HG02642 (cell line): ENCODE measurements around the gene CPB2.

Experiments
- ATAC-seq: cut with Tn5 transposase; IDR thresholded peaks from one replicate; pipeline ENCODE4 v1.9.1; 2021; ENCODE audit warnings: mild to moderate bottlenecking; ENCODE audit not compliant: unreplicated experiment, poor library complexity

The CPB2 gene, protein sequence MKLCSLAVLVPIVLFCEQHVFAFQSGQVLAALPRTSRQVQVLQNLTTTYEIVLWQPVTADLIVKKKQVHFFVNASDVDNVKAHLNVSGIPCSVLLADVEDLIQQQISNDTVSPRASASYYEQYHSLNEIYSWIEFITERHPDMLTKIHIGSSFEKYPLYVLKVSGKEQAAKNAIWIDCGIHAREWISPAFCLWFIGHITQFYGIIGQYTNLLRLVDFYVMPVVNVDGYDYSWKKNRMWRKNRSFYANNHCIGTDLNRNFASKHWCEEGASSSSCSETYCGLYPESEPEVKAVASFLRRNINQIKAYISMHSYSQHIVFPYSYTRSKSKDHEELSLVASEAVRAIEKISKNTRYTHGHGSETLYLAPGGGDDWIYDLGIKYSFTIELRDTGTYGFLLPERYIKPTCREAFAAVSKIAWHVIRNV

DNA sequence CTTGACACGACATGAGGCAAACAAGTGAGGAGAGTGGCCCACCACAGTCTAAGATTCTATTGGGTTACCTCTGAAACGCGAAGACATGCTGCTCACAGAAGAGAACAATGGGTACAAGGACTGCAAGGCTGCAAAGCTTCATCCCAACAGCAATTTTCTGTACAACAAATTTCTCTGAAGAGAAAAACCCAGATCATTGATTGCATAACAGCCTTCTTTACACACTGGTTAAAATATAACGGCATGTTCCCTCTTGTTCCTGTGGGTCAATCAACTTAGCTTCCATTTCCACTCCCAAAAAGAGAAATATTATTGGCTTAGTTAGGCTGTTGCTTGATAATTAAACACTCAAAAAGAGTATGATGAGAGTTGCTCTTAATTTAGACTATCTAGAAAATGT, at the start of gene CPB2:
Gene CPB2, minus strand, starts transcription at position 166 of the 400 bp plus-strand sequence. Its CDS starts 24 bp downstream, at position 142.
- no peak for ATAC-seq

DNA sequence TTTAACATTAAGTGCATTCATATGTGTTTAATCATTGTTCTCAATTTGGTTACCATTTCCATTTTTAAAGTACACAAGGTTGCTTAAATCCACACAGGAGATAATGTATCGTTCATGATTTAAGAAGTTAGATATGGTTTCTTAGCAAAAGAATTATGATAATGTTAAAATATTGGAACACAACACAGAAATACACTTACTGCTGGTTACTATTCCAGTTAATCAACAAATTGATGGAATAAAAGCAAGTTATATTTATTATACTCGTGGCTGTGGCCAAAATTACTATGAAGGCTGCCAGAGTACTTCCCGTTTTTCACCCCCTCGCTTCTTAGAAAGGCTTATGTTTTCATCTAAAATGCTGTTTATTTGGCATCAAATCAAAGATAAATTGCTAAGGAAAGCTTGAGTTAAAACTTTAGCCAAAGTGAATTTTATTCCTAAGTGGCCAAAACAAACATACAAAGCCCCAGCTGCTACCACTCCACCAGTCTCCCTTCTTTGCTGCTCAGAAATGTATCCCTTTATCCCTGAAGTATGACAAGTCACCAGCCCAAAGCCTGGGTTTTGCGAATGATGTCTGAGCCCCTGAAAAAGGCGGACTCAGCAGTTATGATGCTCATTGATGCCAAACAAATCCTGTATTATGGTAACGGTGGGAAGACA, 49.4 kb upstream of the CPB2 start:
- ATAC-seq: no peak

DNA sequence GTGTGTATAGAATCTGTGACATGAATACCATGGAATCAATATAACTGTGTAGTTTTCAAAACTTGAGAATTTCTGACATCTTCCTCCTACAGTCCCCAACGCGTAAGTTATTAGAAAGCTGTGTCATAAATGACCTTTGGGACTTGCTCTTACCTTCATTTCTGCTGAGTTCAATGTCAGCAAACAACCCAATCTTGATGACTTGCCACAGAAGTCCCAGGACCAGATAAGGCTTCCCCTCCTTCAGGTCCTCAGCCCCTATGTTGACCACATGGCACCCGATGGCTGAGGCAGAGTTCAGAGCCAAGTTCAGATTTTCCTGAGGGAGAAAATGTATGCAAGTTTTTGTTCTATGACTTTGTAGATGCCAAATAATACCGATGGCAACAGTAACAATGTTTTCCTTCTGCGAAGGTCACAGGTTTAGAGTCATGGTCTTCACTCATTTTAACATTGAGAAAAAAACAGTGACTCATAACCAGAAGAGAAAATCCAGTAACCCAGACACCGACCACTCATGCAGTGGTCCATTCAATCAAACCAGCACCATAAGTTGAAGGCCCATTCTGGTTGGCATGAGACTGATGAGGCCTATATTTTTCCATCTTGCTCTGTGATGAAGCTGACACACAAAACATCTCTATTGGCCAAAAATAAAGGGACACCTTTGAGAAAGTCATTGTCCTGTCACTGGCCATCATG, 47.9 kb upstream of the CPB2 start:
- no peak for ATAC-seq

DNA sequence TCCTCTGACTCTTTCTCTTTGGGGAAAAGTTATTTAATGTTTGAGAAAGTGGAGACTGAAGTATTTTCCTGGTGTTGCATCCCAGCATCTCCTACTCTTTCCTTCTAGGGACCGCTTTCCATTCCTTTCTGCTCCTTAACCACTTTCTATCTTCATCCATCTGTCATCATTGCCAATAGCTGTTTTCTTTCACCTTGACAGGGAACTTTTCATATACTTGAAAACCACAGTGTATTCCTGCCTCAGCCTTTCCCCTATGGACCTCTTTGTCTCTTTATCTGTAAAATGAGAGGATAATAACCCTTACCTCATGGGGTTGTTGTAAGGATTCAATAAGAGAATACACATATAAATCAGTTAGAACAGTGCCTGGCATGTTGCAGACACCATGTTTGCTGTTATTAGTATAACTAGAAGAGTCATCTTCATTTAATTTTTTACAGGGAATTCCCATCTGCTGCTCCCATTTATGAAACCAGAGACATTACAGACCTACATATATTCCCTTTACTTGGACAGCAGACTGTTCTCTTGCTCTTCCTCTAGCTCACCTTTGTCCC, 45.4 kb upstream of the CPB2 start:
- no peak for ATAC-seq

DNA sequence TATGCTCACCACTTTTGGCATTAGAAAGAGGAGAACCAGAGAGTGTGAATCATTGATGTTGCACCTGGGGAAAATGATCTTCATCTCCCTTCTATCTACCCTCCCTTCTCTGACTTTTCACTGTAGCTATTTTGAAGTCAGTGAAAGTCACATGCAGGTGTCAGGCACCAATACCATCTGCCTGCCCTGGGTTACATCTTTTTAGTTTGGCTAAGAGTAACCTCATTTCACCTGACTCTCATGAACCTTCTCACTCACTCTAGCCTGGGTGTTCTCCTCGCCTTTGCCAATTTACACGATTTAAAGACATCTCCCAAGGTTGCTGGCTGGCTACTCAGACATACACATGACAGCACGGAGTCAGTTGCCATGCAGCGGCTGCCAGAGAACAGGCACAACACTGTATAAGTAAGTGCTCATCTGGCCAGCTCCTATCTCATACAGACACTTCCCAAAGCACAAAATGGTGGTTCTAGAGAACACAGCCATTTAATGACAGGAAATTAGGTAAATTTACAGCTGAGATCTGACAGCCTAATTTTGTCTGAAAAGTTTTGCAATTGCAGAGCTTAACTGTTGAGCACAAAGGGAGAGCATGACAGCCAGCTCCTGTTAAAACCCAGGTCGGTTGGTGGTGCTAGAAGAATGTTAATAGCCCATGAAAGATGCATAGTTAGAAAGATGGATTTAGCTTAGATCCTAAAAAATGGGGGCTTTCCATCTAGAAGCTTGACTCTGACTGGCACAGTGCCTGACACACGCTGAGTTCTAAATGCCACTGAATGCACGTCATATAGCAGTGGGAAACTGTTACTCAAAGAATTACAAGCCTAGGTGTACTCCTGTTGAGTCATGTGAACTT, 44.7 kb upstream of the CPB2 start:
- ATAC-seq: peak; percentile 48

DNA sequence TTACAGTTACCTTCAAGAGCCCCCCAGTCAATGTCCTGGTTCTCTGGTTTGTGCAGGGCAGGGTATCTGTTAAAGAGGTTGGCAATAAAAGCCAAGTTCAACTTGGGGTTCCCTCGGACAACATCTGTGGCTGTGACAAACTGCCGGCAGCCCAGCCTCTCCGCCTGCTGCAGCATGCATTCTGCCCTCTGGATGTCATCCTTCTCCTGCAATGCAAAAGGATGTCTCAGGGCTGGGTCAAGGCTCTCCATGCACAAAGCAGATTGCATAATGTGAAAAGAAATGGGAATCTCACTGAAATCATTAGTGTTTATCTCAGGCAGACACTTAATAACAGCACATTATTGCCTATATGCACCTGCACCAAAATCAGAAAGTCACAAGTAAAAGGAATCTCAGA, 42.1 kb upstream of the CPB2 start:
- no peak for ATAC-seq

DNA sequence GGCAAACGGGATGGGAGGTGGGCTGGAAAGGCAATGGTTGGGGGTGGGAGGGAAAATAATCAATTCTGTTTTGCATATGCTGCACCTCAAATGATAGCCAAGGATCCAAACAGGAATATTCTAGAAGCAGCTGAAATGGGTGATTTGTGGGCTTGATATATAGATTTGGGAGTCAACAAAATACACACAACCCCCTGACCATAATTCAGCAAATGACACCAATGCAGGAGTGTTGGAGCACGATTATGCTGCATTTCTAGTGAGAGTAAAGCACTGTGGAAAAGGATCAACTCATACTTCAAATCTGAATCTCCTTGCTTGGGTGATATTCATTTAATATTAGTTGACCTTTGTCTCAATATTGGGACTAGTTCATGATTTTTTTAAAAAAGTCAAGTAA, 41.1 kb upstream of the CPB2 start:
- no peak for ATAC-seq

DNA sequence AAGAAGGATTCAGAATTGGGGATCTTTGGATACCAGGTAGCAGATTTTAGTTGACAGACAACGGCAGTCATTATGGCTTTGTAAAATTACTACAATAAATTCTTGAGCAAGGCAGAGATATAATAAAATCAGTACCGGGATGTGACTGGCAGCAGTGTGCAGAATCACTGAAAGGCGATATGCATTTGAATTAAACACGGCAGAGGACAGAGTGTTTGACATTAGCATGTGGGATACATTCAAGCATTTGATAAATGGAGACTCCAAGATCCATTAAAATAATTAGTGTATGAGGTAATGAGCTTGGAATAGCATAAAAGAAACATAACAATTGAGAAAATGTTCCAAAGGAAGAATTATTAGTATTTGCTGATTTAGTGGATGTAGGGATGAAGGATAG, 40.3 kb upstream of the CPB2 start:
- no peak for ATAC-seq

DNA sequence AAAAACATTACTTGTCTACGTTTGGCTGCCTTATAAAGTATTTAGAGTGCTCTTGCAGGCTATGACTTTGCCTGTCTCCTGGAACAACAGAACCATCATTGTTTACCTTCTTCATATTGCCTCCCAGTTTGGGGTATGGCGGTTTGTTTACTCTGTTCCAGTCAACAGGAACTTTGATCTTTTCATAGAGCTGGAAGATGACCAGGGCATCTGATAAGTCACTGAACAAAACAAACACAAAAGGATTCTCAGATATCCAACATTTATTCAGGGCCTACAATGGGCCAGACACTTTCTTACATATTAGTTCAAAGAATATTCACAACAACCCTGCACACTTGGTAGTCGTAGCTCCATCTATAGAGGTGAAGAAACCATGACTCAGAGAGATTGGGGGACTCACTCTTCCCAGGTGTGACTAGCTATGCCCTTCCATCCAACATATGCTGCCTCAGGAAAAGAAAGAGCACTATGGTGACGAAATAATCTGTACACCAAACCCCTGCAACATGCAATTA, 38.4 kb upstream of the CPB2 start:
- no peak for ATAC-seq

DNA sequence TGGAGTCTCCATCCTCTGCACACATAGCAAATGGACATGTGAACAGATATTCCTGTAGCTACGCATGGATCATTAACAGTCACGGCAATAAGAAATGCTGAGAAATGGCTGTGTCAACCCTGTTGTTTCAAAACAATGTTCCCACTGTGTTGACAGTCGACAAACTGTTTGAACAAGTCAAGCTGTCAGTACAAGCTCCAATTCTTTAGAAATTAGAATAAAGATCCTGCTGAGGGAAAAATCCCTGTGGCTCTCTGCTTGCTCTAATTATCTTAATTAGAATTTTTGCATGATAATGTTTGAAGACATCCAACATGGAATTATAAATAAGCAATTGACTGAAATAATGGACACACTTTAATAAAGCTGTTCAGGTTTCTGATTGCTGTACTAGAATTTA, 37.9 kb upstream of the CPB2 start:
- ATAC-seq: no peak

DNA sequence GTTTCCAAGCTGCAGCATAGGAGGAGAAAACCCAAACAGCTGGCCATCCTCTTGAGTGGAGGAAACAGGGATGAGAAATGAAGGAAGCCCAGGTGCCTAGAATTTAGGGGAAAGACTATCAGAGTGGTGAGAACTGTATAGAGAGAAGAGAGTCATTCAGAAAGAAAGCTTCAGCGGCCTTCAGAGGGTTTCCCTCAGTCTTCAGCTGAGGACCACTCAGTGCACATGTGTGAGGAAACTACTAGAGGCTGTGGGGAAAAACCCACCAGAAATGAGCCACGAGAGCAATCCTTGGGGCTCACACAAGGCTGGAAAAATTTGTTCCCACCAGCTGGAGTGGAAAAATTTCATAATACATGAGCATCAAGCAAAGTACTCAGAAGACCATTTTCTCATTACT, 35.2 kb upstream of the CPB2 start:
- no peak for ATAC-seq

DNA sequence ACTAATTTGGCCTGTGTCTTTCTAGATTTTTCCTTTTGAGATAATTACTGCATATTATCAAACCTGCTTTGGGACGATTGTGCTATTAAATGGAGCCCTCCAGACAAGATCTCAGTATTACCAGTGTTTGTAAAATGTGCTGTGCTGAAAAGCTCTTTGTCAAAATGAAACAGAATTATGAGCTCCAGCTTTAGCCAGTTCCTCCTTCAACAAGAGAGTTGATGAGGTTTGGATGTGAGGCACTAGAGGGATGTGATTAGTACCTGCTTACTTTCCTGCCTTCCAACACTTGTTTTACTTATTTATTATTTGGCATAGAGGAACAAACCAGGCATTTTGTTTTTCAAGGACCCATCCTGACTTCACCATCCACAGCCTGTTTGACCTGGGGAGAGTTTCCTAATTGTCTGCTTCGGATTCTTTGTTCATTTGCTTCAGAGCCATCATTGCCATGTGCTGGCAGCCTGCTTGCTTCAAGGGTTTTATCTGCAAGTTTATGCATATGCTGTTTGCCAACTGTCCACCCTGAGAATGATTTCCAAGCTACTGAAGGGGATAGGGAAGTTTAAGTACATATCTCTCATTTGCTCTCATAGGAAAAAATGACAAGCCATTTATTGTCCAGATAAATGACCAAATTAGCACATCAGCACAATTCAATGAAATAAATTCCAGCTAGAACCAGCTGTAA, 32.9 kb upstream of the CPB2 start:
- no peak for ATAC-seq

DNA sequence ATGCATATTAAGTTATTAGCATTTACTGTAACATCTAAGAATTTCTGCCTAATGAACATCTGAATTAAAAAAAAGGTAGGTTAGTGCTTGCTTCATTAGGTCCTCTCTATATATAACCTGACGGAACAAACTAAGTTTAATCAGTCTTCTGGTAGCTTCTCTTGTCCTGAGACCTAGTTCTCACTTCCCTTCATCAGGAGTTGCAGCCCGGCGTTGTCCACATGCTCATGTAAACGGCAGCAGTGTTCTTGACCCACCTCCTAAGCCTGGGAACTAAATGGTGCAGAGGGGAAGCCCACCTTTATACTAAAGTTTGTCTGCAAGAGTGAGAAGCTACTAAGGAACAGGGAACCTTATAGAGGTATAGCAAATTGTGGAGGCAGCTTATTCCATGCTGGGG, 31.9 kb upstream of the CPB2 start:
- no peak for ATAC-seq

DNA sequence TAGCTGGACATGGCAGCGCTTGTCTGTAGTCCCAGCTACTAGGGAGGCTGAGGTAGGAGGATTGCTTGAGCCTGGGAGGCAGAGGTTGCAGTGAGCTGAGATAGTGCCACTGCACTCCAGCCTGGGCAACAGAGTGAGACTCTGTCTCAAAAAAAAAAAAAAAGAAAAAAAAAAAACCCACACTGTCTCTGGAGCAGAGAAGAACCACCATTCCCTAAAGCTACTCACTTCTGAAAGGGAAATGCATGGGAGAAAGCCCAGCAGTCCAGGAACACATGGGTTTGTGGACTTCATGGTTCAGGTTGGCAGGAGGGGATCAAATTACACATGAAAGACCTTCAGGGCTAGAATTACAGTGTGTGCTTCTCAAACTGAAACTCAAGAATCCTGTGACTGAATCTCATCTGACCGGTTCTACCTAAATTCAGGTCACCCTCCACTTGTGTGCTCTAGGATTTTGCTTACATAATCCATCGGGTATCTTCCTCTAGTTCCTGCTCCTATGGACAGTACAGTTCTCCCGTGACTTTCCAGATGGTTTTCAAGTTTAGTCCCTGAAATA, 30.2 kb upstream of the CPB2 start:
- ATAC-seq: no peak

DNA sequence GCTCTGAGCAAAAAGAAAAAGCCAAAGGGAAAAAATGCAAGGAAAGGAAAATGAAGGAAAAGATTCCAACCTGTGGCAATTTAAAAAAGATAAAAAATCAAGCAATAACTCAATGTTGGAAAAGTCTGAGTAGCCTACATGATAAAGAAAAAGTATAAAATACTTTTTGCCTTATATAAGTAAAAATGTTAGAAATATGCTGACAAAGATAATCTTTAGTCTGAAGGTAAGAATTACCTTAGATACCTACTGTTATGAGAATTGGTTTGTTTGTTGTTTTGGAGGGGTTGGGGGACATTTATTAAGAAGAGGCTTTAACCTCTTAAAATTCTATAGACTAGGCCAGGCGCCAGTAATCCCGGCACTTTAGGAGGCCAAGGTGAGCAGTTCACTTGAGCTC, 29.7 kb upstream of the CPB2 start:
- ATAC-seq: no peak

DNA sequence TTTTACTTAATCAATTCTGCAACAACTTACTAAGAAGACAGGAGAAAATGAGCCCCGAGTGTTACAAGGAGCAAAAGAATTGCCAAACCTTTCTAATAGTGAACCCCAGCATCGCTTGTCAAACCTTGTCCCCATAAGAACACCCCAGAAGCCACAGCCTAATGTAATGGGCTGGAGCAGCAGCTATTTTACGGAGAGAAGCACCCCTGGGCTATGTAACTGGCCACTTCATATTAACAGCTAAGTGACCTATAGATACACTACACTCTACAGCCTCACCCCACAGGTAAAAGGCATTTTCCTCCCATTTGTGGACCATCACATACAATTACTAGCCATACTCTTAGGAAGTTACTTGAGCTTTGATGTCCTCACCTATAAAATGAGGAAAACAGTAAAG, 27.3 kb upstream of the CPB2 start:
- no peak for ATAC-seq

DNA sequence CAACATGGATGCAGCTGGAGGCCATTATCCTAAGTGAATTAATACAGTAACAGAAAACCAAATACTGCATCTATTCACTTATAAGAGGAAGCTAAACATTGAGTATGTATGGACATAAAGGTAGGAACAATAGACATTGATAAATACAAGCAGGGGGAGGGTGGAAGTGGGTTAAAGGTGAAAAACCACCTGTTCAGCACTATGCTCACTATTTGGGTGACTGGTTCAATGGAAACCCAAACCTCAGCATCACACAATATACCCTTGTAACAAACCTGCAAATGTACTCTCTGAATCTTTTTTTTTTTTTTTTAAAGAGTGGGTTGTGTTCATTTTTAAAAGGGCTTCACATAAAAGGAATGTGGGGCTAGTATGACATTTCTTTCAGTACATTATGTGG, 26.9 kb upstream of the CPB2 start:
- no peak for ATAC-seq

DNA sequence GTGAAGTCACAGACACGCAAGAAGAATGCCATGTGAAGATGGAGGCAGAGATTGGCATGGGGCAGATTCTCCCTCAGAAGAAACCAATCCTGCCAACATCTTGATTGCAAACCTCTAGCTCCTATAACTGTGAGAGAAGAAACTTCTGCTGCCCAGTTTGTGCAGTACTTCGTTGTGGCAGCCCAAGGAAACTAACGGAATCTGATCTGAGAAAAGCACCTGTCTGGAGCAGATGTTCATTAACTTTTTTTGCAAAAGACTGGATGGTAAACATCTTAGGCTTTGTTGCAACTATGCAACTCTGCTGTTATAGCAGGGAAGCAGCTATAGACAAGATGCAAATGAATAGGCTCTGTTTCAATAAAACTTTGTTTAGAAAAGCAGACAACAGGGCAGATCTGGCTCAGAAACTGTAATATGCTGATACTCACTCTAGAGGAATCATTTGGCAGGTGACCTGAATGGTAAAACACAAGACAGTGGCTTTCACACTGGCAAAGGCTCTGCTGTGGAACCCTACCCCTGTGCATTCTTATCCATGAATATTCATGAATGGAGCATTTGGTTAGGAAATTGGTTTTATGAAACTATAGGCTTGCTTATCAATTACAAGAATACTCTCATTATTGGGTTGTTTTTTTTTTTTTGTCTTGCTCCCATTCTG, 25.3 kb upstream of the CPB2 start:
- ATAC-seq: no peak

DNA sequence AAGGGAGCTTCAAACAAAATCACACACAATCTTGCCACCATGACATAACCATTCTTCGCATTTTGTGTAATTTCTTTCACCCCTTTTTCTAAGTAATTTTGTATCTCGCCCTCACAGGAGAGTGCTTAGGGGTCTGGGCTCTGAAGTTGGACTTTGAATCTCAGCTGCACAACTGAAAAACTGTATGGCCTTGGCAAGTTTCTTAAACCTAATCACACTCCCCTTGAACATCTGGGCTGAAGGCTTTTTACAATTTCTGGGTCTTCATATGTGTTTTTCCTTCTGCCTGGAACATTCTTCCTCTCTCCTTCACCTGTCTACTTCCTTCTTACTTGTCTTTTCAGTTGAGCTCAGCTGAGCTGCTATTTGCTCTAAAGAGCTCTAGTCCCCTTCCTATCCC, 24.3 kb upstream of the CPB2 start:
- ATAC-seq: no peak
